ENCODE data around the gene AUP1.

The AUP1 gene

DNA sequence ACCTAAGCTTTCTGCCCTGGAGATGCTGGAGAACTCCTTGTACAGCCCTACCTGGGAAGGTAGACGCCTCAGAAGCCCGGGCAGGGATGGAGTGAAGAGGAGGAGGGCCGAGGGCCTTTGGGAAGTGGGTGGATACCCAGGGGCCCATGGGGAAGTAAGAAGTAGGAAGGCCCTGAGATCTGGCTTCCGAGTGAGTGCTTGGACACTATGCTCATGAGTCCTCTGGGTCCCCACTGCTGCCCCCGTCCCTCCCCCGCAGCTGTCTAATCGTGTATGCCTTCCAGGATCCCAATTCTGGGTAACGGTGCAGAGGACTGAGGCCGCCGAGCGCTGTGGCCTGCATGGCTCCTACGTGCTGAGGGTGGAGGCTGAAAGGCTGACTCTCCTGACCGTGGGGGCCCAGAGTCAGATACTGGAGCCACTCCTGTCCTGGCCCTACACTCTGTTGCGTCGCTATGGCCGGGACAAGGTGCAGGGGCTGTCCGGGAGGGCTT, 26.2 kb upstream of the AUP1 start:
- TF ChIP-seq FOXP2 (optimal IDR thresholded peaks at IDR 0.05; ENCODE audit: borderline replicate concordance, extremely low read depth, extremely low read length, insufficient read depth) (no peak), SIN3A (IDR thresholded peaks at IDR 0.05; ENCODE audit: borderline replicate concordance, insufficient read depth, low read length) (no peak), TAF1 (IDR thresholded peaks at IDR 0.05; ENCODE audit: borderline replicate concordance, insufficient read depth, low read length) (no peak), POLR2AphosphoS5 (IDR thresholded peaks at IDR 0.05; ENCODE audit: low read depth, low read length) (no peak)
- TF ChIP-seq, protein P1, sequence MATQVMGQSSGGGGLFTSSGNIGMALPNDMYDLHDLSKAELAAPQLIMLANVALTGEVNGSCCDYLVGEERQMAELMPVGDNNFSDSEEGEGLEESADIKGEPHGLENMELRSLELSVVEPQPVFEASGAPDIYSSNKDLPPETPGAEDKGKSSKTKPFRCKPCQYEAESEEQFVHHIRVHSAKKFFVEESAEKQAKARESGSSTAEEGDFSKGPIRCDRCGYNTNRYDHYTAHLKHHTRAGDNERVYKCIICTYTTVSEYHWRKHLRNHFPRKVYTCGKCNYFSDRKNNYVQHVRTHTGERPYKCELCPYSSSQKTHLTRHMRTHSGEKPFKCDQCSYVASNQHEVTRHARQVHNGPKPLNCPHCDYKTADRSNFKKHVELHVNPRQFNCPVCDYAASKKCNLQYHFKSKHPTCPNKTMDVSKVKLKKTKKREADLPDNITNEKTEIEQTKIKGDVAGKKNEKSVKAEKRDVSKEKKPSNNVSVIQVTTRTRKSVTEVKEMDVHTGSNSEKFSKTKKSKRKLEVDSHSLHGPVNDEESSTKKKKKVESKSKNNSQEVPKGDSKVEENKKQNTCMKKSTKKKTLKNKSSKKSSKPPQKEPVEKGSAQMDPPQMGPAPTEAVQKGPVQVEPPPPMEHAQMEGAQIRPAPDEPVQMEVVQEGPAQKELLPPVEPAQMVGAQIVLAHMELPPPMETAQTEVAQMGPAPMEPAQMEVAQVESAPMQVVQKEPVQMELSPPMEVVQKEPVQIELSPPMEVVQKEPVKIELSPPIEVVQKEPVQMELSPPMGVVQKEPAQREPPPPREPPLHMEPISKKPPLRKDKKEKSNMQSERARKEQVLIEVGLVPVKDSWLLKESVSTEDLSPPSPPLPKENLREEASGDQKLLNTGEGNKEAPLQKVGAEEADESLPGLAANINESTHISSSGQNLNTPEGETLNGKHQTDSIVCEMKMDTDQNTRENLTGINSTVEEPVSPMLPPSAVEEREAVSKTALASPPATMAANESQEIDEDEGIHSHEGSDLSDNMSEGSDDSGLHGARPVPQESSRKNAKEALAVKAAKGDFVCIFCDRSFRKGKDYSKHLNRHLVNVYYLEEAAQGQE (IDR thresholded peaks at IDR 0.05; ENCODE audit: insufficient read depth in 1 of 2, low read depth in 2 of 2, low read length in 2 of 2): no peak

DNA sequence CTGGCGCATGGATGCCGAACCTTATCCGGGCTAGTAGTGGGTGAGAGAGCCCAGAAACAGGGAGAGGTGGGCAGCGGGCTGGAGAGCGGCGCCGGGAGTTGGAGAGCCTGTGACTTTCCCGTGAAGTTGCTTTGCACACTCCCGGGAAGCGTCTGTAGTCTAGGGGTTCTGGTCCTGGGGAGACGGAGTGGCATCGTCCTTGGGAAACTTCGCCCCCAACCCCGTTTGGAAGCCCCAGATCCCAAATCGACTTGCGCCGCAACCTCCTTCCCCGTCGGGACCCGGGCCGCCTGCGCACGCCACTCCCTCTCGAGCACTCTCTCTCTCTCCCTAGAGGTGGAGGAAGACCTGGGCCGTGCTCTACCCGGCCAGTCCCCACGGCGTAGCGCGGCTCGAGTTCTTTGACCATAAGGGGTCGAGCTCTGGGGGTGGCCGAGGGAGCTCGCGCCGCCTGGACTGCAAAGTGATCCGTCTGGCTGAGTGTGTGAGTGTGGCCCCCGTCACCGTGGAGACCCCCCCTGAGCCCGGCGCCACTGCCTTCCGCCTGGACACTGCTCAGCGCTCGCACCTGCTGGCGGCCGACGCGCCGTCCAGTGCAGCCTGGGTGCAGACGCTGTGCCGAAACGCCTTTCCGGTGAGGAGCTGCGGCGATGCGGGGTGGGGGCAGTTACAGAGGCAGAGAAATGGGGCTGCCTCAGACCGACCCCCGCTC, 25.5 kb upstream of the AUP1 start:
- TF ChIP-seq POLR2AphosphoS5 (IDR thresholded peaks at IDR 0.05; ENCODE audit: low read depth, low read length) (no peak), TAF1 (IDR thresholded peaks at IDR 0.05; ENCODE audit: borderline replicate concordance, insufficient read depth, low read length) (no peak), SIN3A (IDR thresholded peaks at IDR 0.05; ENCODE audit: borderline replicate concordance, insufficient read depth, low read length) (no peak), FOXP2 (optimal IDR thresholded peaks at IDR 0.05; ENCODE audit: borderline replicate concordance, extremely low read depth, extremely low read length, insufficient read depth) (no peak)
- TF ChIP-seq, protein P1 (IDR thresholded peaks at IDR 0.05; ENCODE audit: insufficient read depth in 1 of 2, low read depth in 2 of 2, low read length in 2 of 2): no peak

DNA sequence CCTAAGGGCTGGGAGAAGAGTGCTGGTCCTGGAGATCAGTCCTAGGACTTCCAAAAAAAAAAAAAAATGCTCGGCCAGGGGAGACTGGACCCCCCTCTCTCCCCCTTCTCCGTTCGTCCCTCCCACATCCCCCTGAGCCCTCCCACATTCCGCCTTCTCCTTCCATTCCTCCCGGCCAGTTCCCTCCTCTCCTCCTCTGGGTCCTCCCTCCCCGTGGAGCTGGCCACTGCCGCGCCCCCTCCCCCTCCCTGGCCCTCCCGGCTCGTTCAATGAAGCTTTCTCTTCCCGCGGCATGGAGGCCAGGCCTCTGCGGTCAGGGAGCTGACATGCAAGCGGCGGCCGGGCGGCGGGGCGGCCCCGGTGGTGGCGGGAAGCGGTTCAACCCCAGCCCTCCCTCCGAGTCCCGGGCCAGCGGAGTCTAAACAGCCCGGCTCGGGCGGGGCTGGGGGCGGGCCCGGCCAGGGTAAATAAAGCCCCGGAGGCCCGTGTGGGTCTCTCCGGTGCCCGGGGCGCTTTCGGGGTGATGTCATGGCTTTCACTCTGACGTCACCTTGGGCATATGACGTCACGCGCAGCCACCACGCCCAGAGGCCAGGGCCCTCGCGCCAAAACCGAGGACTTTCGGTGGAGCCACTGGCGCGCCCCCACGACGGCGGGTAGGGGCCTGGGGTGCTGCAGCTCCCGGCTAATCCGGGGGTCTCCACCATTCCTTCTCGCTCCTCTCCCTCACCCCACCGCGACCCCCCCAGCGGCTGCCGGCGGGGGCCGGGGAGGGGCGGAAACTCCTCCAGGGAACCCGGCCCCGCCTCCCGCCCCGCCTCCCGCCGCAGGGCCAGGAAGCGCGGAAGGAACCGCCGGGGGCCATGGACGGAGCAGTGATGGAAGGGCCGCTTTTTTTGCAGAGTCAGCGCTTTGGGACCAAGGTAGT, 24.6 kb upstream of the AUP1 start, which contains the start of the genes DOK1 and LOXL3:
Gene DOK1 (plus strand): TSS at position 829 of the 928 bp plus-strand sequence. CDS start 35 bp downstream, at position 864.
Gene LOXL3 (minus strand): TSS at position 51 of the 928 bp plus-strand sequence. CDS start 1,308 bp downstream, outside the sequence.
- TF ChIP-seq POLR2AphosphoS5 (IDR thresholded peaks at IDR 0.05; ENCODE audit: low read depth, low read length) (no peak), FOXP2 (optimal IDR thresholded peaks at IDR 0.05; ENCODE audit: borderline replicate concordance, extremely low read depth, extremely low read length, insufficient read depth) (no peak), SIN3A (IDR thresholded peaks at IDR 0.05; ENCODE audit: borderline replicate concordance, insufficient read depth, low read length) (no peak), TAF1 (IDR thresholded peaks at IDR 0.05; ENCODE audit: borderline replicate concordance, insufficient read depth, low read length) (no peak)
- TF ChIP-seq, protein P1 (IDR thresholded peaks at IDR 0.05; ENCODE audit: insufficient read depth in 1 of 2, low read depth in 2 of 2, low read length in 2 of 2): no peak

DNA sequence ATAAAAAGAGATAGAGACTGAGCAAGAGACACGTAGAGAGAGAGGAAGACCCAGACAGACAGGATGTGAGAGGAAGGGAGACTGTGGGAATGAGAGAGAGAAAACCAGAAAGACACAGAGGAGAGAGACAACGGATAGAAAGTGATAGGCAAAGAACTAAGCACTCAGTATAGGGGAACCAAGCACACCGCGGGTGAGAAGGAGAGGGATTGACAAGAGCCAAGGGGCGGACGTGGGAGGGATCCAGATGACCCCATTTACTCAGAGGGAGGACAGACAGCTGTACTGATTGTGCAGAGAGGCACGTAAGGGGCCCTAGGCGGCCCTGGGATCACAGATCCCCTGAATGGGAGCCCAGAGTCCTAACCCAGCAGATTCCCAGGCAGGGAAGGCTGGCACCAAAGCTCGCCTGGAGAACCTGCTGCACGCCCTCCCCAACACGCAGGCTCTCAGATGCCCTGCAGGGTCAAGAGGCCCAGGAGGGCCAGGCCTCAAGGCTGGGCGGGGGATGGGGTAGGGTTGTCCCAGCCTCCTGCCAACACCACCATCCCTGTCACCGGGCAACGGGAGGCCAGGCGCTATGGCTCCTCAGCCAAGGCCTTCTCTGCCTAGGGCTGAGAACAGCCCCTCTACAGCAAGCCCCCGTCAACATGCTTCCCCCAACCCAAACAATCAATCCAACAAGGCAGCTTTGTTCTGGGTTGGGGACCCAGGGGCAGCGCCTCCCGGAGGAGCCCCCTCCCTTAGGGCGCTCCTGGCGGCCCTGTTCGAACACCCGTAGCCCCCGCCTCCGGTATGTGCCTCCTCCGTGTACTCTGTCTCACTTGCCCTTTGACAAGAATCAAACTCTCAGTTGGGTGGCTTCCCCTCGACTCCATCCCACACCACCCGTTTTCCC, 23.7 kb upstream of the AUP1 start:
- TF ChIP-seq, protein P1 (IDR thresholded peaks at IDR 0.05; ENCODE audit: insufficient read depth in 1 of 2, low read depth in 2 of 2, low read length in 2 of 2): no peak
- no peak for TF ChIP-seq SIN3A (IDR thresholded peaks at IDR 0.05; ENCODE audit: borderline replicate concordance, insufficient read depth, low read length)
